CD4-positive, alpha-beta T cell treated with Interleukin-15 for 4 hours (primary cell): ENCODE data around the gene SF3A2.

Source experiments
- DNase-seq: peaks from one replicate; pipeline ENCODE4 v3.0.0-alpha.2; 2020; ENCODE audit warnings: low spot score

Gene SF3A2

DNA sequence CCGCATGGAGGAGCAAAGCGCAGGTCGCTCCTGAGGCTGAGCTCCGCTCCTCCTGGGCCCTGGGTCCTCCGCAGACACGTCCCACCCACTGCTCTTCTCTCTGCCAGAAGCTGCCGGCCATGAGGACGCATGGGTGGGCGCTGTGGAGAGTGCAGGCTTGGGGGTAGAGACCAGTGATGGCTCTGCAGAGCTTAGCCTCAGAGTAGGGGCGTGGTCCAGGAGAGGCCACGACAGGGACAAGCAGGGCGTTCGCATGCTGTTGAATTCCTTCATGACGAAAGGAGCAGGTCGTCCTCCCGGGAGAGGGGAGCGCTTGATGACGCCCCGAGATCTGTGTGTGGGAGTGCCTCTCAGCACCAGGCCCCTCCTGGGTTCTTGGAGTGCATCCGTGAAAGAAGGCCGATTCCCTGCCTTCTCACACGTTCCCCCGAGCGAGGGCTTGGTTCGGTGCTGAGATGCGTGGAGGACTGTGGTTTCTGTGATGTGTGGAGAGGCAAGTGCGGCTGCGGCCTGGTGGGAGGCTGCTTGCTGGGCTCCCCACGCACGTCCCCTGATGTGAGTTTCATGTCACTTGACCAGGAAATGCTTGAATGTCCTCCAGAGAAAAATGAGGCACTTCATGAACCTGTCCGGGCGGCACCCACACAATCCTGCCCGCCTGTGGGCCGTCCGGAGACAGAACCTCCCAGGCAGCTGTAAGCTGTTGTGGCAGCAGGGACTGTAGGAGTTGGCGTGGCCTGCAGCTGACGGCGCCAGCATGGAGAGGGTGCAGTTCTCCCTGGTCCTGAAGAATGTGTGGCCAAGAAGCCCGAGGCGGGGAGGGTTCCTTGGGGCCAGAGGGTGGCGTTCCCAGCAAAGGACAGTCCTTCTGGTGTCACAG is 4.5 kb downstream of the SF3A2 start:
- DNase-seq: no peak

GRCh38 chr19:2242092-2242537 is 5.5 kb downstream of the SF3A2 start:
- DNase-seq: no peak

GRCh38 chr19:2242816-2243215 is 6.2 kb downstream of the SF3A2 start:
- DNase-seq: no peak

- DNase-seq: no peak
Measured at GRCh38 chr19:2243274-2244124, 6.9 kb downstream of the SF3A2 start.

- no peak for DNase-seq
Measured at GRCh38 chr19:2244125-2244411, 7.4 kb downstream of the SF3A2 start.

GRCh38 chr19:2244486-2244885 is 7.9 kb downstream of the SF3A2 start:
- DNase-seq: no peak

DNA sequence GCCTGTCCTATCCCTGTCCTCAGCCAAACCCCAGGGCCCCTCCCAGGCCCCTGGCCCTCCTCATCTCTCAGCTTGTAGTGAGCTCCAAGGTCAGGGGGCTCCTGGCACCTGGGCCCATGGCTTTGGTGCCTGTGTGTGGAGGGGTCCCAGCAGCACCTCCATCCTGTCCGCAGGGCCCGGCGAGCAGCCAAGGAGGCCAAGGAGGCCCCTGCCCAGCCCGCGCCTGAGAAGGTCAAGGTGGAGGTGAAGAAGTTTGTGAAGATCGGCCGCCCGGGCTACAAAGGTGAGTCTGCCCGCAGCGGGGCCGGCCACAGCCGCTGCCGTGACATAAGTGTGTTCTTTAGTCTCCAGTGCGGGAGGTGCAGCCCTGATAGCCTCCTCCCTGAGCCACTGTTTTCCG is 8.6 kb downstream of the SF3A2 start:
- no peak for DNase-seq

DNA sequence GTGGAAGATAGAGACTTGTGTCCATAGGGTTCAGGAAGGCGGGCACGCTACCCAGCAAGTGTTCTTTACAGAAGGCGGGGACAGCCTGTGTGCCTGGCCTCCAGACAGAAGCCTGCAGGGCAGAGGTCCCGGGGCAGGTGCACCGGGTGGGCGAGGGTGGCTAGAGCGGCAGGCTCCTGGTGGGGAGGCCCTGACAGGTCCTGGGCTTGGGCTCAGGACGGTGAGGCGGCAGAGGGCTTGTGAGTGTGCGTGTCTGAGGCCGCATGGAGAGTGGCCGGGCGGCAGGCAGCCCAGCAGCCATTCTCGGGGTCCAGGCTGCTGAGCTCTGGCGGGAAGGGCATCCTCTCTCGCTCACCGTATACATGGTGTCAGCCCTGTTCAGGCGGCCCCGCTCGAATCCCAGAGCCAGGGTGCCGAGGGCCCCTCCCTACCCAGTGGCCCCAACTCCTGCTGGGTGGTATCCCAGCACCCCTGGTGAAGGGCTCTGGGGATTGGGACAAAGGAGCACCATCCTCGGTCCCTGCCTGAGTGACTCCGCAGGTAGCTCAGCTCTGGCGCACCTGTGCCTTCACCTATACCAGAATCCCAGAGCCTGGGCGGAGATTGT is 9.5 kb downstream of the SF3A2 start:
- no peak for DNase-seq

- DNase-seq: no peak
Measured at GRCh38 chr19:2246801-2247361, 10.3 kb downstream of the SF3A2 start.

GRCh38 chr19:2247433-2248101 is 10.9 kb downstream of the SF3A2 start:
- no peak for DNase-seq

DNA sequence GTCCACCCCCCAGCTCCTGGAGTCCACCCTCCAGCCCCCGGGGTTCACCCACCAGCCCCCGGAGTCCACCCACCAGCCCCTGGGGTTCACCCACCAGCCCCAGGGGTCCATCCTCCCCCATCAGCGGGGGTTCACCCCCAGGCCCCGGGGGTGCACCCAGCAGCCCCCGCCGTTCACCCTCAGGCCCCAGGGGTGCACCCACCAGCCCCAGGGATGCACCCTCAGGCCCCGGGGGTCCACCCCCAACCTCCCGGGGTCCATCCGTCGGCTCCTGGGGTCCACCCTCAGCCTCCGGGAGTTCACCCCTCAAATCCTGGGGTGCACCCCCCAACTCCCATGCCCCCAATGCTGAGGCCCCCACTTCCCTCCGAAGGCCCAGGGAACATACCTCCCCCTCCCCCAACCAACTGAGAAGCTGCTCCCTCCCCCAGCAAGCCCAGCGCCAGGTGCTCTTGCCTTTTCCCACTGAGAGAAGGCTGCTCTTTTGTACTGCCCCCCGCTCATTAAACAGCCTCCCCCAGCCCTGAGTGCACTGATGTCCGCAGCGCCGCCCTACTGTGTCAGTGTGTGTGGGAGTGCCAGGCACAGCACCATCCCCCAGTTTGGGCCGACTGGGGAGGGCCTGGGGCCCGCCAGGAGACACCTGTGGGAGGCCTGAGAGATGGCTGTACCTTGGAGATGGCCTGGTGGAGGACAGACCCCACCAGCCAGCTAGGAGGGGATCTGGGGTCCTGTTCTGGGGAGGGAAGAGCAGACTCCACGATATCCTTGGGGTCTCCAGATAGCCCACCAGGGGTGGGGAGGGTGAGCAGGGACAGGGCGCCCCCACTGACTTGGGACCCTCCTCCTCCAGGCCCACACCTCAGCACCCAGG is 11.7 kb downstream of the SF3A2 start:
- no peak for DNase-seq

DNA sequence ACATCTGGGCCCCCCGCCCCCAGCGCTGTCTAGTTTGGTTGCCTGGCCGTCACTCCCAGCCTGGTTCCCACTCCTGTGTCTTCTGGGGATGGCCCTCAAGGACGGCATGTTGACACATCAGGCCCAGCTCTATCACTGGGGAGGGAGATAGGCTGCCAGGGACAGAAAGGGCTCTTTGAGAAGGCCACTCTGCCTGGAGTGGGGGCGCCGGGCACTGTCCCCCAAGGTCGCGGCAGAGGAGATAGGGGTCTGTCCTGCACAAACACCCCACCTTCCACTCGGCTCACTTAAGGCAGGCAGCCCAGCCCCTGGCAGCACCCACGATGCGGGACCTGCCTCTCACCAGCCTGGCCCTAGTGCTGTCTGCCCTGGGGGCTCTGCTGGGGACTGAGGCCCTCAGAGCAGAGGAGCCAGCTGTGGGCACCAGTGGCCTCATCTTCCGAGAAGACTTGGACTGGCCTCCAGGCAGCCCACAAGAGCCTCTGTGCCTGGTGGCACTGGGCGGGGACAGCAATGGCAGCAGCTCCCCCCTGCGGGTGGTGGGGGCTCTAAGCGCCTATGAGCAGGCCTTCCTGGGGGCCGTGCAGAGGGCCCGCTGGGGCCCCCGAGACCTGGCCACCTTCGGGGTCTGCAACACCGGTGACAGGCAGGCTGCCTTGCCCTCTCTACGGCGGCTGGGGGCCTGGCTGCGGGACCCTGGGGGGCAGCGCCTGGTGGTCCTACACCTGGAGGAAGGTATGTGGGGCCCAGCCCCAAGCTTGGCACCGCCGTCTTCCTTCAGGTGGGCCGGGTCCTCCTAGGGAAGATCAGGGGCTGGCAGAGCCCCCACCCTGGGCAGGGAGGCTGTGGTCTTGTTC is 12.6 kb downstream of the SF3A2 start, which contains the start of gene AMH:
TSS of gene AMH (plus strand) at position 314 of the 857 bp plus-strand sequence. CDS start at position 324, 10 bp downstream.
- DNase-seq: no peak

GRCh38 chr19:2249880-2250765 is 13.5 kb downstream of the SF3A2 start:
- no peak for DNase-seq

DNA sequence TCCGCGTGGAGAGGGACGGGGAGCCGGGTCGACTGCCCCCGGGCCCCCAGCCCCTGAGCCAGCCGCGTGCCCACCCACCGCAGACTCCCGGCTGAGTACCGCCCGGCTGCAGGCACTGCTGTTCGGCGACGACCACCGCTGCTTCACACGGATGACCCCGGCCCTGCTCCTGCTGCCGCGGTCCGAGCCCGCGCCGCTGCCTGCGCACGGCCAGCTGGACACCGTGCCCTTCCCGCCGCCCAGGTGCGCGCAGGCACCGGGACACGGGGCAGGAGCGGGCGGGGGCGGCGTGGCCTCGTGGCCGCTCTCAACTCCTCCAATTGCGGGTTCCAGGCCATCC is 14.1 kb downstream of the SF3A2 start:
- no peak for DNase-seq

GRCh38 chr19:2251106-2252054 is 14.8 kb downstream of the SF3A2 start:
- no peak for DNase-seq

DNA sequence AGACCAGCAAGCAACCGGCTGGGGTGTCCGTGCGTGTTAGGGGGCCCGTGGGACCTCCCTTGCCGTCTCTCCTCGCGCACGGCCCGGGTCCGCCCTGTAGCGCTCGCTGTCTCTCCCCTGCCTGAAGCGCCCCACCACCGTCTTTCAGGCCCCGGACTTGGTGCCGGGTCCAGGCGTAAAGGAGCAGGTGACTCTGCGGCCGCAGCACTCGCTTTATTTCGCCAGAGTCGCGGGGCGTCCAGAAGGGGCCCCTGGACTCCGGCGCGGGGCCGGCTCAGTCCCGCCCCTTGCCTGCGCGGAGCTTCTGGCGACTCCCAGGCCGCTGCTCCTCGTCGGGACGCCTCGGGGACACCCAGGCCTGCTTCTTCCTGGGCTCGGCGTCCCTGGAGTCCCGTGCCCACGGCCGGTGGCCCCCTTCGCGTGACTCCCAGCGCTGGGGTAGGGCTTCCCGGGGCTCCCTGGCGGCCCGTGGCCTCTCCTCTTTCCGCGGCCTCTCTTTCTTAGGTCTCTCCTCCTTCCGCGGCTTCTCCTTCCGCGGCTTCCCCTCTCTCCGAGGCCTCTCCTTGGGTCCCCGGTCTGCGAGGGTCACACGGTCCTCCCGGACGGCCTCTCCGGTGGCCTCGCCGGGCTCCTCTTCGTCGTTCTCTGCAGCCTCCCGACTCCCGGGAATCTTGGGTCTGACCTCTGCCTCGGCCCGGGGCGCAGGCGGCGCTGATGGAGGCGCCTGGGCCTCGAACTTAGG is 15.6 kb downstream of the SF3A2 start:
- DNase-seq: no peak

DNA sequence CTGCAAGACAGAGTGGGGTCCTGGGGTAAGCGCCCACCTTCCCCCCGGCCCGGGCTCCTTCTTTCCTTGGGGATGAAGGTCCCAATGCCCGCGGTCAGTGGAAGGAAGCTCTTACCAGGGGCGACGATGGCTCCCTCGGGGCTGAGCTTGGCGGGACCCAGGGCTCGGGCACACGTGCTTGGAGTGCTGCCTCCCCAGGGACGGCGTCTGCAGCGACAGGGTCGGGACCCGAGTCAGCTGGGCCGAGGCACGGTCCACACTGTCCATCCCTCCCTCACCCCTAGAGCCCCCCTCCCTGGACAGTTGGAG is 16.1 kb downstream of the SF3A2 start:
- DNase-seq: no peak
